Endodermal cell (in vitro differentiated cells): ENCODE data around the gene AMH. TPM values are rescaled to one million over a fixed set of nuclear protein-coding genes. Genes with fewer than 3 reads are reported as not detected.

Experiments
- DNase-seq: peaks from one replicate; pipeline ENCODE4 v3.0.0-alpha.2; 2017
- H3K27ac ChIP-seq: 2 replicates; pipeline ENCODE4 v1.5.1; 2013; ENCODE audit warnings: mild to moderate bottlenecking, low read depth, low read length, moderate library complexity
- H3K27me3 ChIP-seq: 2 replicates; pipeline ENCODE4 v1.6.1; 2013; ENCODE audit warnings: mild to moderate bottlenecking, low read length, moderate library complexity; ENCODE audit not compliant: insufficient read depth, control insufficient read depth, poor library complexity, severe bottlenecking
- H3K36me3 ChIP-seq: 2 replicates; pipeline ENCODE4 v1.7.0; 2013; ENCODE audit warnings: mild to moderate bottlenecking, low read length, moderate library complexity; ENCODE audit not compliant: control insufficient read depth, insufficient read depth
- H3K4me1 ChIP-seq: one replicate; pipeline ENCODE4 v1.7.0; 2013; ENCODE audit warnings: low read length; ENCODE audit not compliant: control insufficient read depth, insufficient read depth
- H3K4me3 ChIP-seq: 2 replicates; pipeline ENCODE4 v1.5.1; 2013; ENCODE audit warnings: mild to moderate bottlenecking, low read length, moderate library complexity
- H3K9ac ChIP-seq: 2 replicates; pipeline ENCODE4 v1.6.1; 2013; ENCODE audit warnings: mild to moderate bottlenecking, low read length, moderate library complexity; ENCODE audit not compliant: poor library complexity, severe bottlenecking; ENCODE audit errors: extremely low read depth
- H3K9me3 ChIP-seq: 2 replicates; pipeline ENCODE4 v1.6.1; 2013; ENCODE audit warnings: mild to moderate bottlenecking, low read length, moderate library complexity; ENCODE audit not compliant: control insufficient read depth
- H3K27ac Mint-ChIP-seq: 2 replicates; pipeline ENCODE4 v1.8.0; 2020; ENCODE audit warnings: mixed read lengths
- H3K27me3 Mint-ChIP-seq: 2 replicates; pipeline ENCODE4 v1.8.0; 2021; ENCODE audit warnings: mild to moderate bottlenecking, mixed read lengths; ENCODE audit not compliant: insufficient read depth
- H3K36me3 Mint-ChIP-seq: 2 replicates; pipeline ENCODE4 v1.8.0; 2020; ENCODE audit warnings: low read depth, mixed read lengths
- H3K4me1 Mint-ChIP-seq: 2 replicates; pipeline ENCODE4 v1.8.0; 2020; ENCODE audit warnings: mixed read lengths
- H3K4me3 Mint-ChIP-seq: 2 replicates; pipeline ENCODE4 v1.8.0; 2020; ENCODE audit warnings: mild to moderate bottlenecking, moderate library complexity, mixed read lengths
- H3K9me3 Mint-ChIP-seq: 2 replicates; pipeline ENCODE4 v1.8.0; 2020; ENCODE audit warnings: mild to moderate bottlenecking, mixed read lengths
- CTCF ChIP-seq: fragments of 200-600 bp; sonication (generic); conservative IDR thresholded peaks from 2 replicates; pipeline ENCODE4 v1.5.0; 2021; ENCODE audit warnings: antibody characterized with exemption, mild to moderate bottlenecking
- WGBS, 2 experiments: methylation state at CpG; one replicate each; pipeline versions ENCODE4 v1.1.5 to v1.1.7; 2013; ENCODE audit warnings: missing lambda C conversion rate in 2 of 2, mixed read lengths in 1 of 2; ENCODE audit not compliant: insufficient coverage in 1 of 2, insufficient read length in 1 of 2; 5-methylcytosine and 5-hydroxymethylcytosine counted together
- total RNA-seq, 2 donors: library from RNA; stranded (reverse); fragmentation: NEBNext Ultra II Directional in 1 of 2; extraction: Animal tissue kit (Norgen Biotek cat#: 25700) in 1 of 2; gene quantifications; 2 replicates in 1 of 2; 3 replicates in 1 of 2; pipeline ENCODE4 v1.2.1, GENCODE V29; 2021

The AMH gene
- total RNA-seq, 2 donors from 2014 or later: 20.5 to 35.1 TPM

DNA sequence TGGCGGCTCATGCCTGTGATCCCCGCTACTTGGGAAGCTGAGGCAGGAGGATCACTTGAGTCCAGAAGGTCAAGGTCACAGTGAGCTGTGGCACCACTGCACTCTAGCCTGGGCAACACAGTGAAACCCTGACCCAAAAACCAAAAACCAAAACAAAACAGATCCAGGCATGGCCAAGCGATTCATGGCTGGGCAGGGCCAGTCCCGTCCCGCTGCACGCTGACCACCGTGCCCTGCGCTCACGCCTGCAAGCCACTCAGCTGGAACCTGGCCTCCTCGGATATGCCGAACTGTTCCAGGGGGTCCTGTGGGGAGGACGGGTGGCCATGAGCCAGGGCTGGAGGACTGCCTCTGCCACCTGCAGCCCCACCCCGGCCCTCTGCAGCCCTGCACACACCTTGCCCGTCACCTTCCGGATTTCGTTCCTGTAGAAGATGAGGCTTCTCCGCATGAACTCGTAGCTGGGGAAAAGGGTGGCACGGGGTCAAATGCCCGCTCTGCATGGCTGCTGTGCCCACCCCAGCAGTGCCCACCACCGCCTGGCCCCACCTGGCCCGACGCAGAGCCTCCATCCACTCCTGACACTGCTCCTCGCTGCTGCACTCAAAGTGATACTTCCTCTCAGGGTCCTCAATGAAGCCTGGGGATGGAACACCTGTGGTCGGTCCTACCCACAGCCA, 15.4 kb upstream of the AMH start:
- H3K4me3 Mint-ChIP-seq: peak overlapping the region; percentile 92
- no peak for TF ChIP-seq CTCF
- Histone ChIP-seq H3K27me3 (no peaks in the 10 kb centered on the region), H3K9ac (no peak overlapping the region), H3K27ac (no peak overlapping the region), H3K4me1 (peaks cover 3% of the 10 kb centered on the region), H3K4me3 (no peak overlapping the region), H3K36me3 (peaks cover 41% of the 10 kb centered on the region), H3K9me3 (no peaks in the 10 kb centered on the region)
- peaks cover 17% of the 10 kb centered on the region for H3K4me1 Mint-ChIP-seq
- H3K36me3 Mint-ChIP-seq: peaks cover 41% of the 10 kb centered on the region
- no peaks in the 10 kb centered on the region for H3K27me3 Mint-ChIP-seq
- DNase-seq: no peak
- H3K27ac Mint-ChIP-seq: peak overlapping the region; percentile 30
- H3K9me3 Mint-ChIP-seq: no peaks in the 10 kb centered on the region
- WGBS, 2 experiments: 95 to 96% methylated on average over 23 to 25 of the region's 25 CpGs

DNA sequence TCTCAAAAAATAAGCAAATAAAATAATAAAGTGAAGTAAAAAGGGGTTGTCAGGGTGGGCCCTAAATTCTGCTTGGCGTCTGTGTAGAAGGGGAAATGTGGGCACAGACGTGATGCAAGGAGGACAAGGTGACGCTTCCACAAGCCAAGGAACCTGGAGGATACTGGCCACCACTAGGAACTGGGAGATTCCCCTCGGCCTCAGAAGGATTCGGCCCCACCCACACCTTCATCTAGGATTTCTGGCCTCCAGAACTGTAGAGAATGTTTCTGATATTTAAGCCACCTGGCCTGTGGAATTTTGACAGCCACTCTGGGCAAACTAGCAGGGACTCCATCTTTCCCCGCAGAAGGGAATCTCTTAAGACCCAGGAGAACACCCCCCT, 14.1 kb upstream of the AMH start:
- H3K36me3 ChIP-seq: peaks cover 34% of the 10 kb centered on the region
- Mint-ChIP-seq H3K9me3 (no peaks in the 10 kb centered on the region), H3K4me3 (peak overlapping the region; percentile 92), H3K27ac (peak overlapping the region; percentile 93), H3K4me1 (peaks cover 25% of the 10 kb centered on the region), H3K27me3 (no peaks in the 10 kb centered on the region), H3K36me3 (peaks cover 36% of the 10 kb centered on the region)
- WGBS, 2 experiments: 69 to 70% methylated on average over 5 to 6 of the region's 6 CpGs
- peak overlapping the region; percentile 97 for H3K9ac ChIP-seq
- H3K27me3 ChIP-seq: no peaks in the 10 kb centered on the region
- peak overlapping the region; percentile 97 for H3K27ac ChIP-seq
- TF ChIP-seq CTCF: no peak
- DNase-seq: no peak
- H3K4me1 ChIP-seq: peaks cover 3% of the 10 kb centered on the region
- H3K4me3 ChIP-seq: peak overlapping the region; percentile 91
- no peaks in the 10 kb centered on the region for H3K9me3 ChIP-seq

DNA sequence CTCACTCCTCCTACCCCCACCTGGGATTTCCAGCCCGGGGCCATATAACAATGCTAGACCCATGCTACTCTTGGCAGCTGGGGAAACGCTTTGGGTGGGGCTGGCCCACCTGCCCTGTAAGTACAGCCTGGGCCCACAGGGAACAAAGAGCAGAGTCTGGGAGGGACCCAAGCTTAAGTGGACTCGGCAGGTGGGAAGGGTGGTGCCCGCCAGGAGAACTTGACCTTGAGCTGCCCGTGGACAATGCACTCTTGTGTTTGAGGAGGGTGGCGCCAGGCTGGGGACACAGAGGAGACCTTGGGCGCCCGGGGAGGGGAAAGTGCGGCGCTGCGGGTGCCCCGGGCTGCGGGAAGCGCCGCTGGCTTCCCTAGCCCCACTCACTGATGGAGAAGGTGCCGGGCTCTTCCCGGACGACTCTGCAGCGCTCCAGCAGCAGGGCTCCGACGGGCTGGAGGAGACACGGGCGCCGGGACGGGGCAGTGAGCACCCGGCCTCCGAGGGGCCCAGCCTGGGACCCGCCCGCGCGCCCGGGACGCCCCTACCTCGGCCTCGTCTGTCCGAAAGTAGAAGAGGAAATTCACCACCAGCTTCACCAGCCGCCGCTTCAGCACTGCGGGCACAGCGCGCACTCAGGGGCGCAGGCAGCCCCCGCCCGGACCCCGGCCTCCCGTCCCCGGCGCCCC, 13.6 kb upstream of the AMH start:
- Mint-ChIP-seq H3K27ac (peak overlapping the region; percentile 93), H3K9me3 (no peaks in the 10 kb centered on the region), H3K36me3 (peaks cover 34% of the 10 kb centered on the region), H3K4me3 (peak overlapping the region; percentile 92), H3K27me3 (no peaks in the 10 kb centered on the region), H3K4me1 (peaks cover 29% of the 10 kb centered on the region)
- H3K4me1 ChIP-seq: peaks cover 3% of the 10 kb centered on the region
- DNase-seq: no peak
- 0 to 1% methylated on average over 10 to 48 of the region's 48 CpGs for WGBS, 2 experiments
- no peak for TF ChIP-seq CTCF
- no peaks in the 10 kb centered on the region for H3K27me3 ChIP-seq
- peaks cover 36% of the 10 kb centered on the region for H3K36me3 ChIP-seq
- H3K9me3 ChIP-seq: no peaks in the 10 kb centered on the region
- H3K9ac ChIP-seq: peak overlapping the region; percentile 97
- H3K27ac ChIP-seq: peak overlapping the region; percentile 97
- H3K4me3 ChIP-seq: peak overlapping the region; percentile 91
